NAMALWA (cell line): ENCODE results near the gene SCART1.
"Not testable (repeated sequence)": the region's sequence is repeated elsewhere in the genome, so short reads cannot be mapped to it uniquely, and the experiment has no call there.

Experiments
- DNase-seq: peaks from one replicate; pipeline ENCODE4 v3.0.0-alpha.2; 2015; ENCODE audit warnings: low spot score

Gene SCART1

DNA sequence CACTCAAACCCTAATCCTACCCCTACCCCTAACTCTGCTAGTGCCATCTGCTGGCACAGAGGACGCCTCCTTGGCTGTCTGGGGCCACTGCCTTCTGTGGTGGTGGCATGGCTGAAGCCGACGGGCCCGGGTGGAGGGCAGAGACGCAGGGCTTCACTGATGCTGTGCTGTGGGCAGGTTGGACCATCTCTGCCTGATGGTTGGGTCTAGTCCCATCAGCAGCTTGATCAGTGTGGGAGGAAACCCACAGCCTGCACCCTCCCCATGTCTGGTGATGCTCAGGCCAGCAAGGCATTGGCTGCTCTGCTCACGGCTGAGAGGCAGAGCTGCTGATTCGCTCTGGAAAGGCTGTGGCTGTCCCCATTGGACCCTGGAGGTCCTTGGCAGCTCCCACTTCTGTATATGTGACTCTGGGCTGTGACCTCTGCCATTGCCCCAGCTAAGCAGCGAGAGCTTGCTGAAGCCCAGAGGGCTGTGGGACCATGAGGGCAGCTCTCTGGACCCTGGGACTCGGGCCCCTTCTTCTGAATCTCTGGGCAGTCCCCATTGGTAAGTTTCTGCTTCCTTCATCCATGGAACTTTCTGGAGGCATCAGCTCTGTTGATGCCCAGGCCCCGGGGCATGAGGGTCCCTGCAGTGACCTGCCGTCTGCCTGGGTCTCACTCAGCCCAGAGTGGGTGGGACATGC lies at the start of gene SCART1:
Gene SCART1 (plus strand): TSS at position 430 of the 688 bp plus-strand sequence. CDS start 53 bp downstream, at position 483.
- no peak for DNase-seq

- DNase-seq, result no peak
Observed at GRCh38 chr10:133405272-133405671, 48.5 kb upstream of the SCART1 start.

DNA sequence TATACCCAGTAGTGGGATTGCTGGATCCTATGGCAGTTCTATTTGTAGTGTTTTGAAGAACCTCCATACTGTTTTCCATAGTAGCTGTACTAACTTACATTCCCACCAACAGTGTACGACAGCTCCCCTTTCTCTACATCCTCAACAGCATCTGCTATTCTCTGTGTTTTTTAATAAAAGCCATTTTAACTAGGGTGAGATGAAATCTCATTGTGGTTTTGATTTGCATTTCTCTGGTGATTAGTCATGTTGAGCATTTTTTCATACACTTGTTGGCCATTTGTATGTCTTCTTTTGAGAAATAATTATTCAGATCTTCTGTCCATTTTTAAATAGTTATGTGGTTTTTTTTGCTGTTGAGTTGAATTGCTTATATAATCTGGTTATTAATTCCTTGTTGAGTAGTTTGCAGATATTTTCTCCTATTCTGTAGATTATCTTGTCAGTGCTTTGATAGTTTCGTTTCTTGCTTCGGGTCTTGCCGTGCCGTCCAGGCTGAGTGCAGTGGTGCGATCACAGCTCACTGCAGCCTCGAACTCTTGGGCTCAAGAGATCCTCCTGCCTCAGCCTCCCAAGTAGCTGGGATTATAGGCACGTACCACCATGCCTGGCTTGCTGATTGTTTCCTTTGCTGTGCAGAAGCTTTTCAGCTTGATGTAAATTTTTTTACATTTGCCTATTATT lies 47.8 kb upstream of the SCART1 start:
- DNase-seq, result no peak

DNA sequence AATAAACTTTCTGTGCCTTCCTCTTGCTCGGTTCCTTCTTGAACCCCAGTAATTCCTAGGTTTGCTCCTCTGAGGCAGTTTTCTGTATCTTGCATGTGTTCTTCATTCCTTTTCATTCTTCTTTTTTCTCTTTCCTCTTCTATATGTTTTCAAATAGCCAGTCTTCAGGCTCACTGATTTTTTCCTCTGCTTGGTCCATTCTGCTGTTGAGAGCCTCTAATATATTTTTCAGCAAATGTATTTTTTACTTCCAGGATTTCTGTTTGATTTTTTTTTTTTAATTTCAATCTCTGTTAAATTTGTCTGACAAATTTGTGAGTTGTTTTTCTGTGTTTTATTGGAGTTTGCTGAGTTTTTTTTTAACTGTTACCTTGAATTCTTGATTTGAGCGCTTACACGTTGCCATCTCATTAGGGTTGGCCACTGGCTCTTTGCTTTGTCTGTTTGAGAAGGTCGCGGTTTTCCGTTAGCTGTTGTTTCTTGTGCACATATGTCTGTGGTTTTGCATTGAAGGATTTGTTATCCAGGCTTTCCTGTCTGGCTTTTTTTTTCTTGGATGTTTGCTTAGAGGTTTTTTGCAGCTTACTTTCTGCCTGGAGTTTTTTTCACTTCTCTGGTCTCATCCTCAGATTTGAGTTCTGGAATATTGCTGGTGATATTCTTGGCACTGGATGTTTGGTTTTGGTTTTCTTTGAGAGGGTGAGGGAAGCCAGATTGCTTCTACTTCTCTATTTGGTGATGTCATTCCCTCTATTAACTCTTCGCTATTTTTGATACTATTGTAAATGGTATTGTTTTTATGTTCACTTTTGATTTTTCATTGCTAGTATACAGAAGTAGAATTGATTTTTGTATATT lies 42.0 kb upstream of the SCART1 start:
- no peak for DNase-seq

DNA sequence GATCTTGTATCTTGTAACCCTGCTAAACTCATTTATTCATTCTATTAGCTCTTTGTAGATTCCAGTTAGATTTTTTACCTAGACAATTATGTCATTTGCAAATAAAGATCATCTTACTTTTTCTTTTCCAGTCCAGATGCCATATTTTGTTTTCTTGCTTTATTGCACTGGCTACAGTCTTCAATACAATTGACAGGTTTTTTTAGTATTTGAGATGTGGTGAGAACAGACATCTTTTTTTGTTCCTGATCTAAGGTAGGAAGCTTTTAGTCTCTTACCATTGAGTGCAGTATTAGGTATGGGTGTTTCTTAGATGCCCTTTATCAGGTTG lies 41.4 kb upstream of the SCART1 start:
- no peak for DNase-seq

GRCh38 chr10:133414401-133414800 lies 39.3 kb upstream of the SCART1 start:
- DNase-seq, result not testable (repeated sequence)

DNA sequence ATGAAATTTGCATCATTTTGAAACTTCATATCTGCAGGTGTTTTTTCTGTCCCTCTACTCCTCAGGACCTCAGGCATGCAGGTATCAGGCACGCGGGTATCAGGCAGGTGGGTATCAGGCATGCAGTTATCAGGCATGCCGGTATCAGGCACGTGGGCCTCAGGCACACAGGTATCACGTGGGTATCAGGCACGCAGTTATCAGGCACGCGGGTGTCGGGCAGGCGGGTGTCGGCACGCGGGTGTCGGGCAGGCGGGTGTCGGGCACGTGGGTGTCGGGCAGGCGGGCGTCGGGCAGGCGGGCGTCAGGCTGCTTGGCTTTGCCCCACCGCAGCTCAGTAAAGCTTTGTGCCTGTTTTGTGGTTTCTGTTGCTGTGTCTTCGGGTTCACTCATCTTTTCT lies 38.0 kb upstream of the SCART1 start:
- no peak for DNase-seq

DNA sequence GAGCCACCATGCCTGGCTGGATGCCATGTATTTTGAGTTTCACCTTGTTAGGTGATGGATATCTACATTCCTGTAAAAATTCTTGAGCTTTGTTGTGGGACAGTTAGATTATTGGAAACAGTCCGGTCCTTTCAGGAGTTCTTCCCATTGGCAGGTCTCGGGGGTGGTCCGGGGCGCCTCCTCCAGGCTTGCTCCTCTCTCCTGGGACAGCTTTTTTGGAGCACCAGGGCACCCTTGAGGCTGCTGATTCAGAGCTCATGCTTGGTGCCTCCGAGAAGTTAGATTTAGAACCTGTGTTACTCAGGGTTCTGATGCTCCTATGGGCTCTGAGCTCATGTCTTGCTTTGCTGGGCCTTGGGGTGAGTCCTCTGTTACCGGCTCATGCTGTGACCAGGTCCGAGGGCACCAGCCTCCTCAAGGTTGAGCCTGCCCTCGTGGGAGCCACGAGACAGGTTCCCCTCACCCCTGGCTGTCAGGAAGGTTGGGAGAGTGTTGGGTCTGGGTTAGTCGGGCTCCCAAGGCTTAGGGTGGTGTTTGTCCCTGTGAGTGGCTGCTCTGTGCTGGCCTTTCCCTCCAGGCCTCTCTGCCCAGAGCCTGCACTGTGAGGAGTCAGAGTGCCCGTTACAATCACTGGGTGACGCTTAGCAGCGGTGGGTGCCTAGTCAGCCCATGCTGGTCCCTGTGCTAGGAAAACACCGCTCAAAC lies 35.3 kb upstream of the SCART1 start:
- no peak for DNase-seq

DNA sequence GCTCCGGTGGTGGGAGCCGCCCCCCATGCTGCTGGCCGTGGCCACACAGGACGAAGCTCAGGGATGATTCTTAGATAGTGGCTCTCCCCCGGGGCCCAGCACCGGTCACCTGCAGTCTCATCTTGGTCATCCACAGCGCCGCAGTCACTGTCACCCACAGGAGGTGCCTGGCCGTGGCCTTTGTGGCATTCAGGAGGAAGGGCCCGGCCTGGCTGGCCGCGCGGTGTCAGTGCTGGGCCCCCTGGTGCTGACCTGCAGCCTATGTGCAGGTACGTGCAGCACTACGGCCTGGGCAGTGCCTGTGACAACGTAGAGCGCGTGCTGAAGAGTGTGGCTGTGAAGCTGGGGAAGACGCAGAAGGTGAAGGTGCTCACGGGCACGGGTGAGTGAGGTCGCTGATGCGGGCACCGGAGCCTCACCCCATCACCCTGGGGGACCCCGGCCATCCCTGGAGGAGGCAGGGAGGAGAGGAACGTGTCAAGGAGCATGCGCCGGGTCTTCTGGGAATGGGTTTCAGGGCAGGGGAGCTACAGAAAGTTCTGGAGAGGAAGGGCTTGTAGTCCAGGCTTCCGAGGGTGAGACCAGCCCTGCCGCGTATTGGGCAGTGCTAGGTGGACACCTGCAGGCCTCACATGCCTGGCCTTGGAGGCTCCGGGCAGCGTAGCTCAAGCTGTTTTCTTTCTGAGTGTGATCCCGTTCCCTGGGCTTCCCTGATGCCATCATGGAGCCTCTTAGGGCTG lies 34.4 kb upstream of the SCART1 start:
- DNase-seq, result no peak

DNA sequence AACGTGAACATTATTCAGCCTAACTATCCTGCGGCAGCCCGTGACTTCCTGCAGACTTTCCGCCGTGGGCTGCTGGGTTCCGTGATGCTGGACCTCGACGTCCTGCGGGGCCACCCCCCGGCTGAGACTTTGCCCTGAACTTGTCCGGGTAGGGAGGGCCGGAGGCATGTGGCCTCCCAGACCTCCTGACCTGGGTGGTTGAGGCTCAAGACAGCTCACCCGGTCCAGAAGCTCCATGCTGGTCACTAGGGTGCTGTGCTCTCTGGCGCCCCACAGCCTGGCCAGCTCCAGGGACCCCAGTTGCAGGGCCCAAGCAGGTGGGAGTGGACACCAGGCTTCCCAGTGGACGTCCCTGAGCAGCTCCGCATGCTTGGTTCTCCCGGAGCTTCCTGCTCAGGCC lies 33.7 kb upstream of the SCART1 start:
- DNase-seq, result no peak

- no peak for DNase-seq
Observed at GRCh38 chr10:133420579-133420978, 33.2 kb upstream of the SCART1 start.

- DNase-seq, result no peak
Observed at GRCh38 chr10:133421336-133422222, 32.2 kb upstream of the SCART1 start.

- DNase-seq, result no peak
Observed at GRCh38 chr10:133422223-133422806, 31.4 kb upstream of the SCART1 start.

- no peak for DNase-seq
Observed at GRCh38 chr10:133422807-133423771, 30.7 kb upstream of the SCART1 start.

DNA sequence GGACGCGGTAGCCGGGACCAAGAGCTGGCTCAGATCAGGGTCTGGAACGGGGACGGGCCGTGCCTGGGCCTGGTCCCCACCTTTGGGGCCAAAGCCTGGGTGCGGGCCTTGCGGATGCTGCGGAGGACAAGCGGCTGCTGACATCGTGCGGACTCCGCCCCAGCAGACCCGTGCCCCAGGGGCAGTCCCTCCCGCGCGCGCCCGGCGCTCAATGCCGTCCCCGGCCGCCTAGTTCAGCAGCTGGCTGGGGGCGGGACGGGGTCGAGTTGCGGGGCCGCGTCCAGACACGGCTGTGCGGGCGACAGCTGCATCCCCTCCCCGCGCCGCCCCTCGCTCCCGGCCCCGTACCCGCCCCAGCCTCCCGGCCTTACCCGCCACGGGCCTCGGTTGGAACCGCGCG lies 29.6 kb upstream of the SCART1 start:
- not testable (repeated sequence) for DNase-seq

DNA sequence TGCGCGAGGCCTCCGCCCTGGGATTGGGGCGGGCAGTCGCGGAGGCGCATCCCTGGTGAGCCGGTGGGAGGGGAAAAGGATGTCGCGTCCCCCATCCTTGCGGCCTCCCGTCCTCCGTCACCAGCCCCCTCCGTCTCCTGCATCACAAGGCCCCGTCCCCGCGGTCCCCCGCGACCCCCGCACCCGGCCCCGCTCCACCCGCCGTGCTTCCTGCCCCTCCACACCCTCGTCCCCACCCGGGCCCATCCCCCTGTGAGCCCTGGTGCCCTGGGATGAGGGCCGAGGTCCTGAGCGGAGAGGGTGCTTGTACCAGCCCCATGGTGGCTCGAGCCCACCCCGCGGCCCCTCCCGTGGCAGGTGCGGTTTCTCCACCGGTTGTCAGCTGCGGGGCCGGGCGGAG lies 29.1 kb upstream of the SCART1 start, which contains the start of gene SPRN:
Gene SPRN (minus strand): TSS at position 25 of the 400 bp plus-strand sequence. CDS start 944 bp downstream, outside the sequence.
- not testable (repeated sequence) for DNase-seq

DNA sequence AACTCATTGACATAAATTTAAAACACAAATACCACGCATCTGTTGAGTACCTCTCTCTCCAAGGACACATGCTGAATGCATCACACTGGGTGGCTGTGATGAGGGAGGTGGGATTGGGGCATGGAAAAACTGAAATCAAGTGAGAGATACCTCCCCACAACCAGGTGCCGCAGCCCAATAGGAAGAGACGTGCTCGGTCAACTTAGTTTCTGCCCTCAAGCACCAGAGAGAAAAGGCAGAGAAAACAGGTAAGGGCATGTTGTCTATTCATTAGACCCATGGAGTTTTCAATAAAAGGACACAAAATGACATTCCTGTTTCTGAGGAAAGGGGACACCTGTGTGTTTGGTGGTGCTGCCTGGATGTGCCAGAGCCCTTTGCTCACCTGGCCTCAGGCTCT lies 24.2 kb upstream of the SCART1 start:
- not testable (repeated sequence) for DNase-seq

- DNase-seq, result not testable (repeated sequence)
Observed at GRCh38 chr10:133431888-133432613, 21.7 kb upstream of the SCART1 start.
